IPS-NIHi7 (cell line): Measurements from ENCODE around the gene IRF8.

Experiments
- DNase-seq: peaks from one replicate; pipeline ENCODE4 v3.0.0; 2012; ENCODE audit warnings: mixed read lengths; ENCODE audit errors: extremely low spot score

The IRF8 gene

DNA sequence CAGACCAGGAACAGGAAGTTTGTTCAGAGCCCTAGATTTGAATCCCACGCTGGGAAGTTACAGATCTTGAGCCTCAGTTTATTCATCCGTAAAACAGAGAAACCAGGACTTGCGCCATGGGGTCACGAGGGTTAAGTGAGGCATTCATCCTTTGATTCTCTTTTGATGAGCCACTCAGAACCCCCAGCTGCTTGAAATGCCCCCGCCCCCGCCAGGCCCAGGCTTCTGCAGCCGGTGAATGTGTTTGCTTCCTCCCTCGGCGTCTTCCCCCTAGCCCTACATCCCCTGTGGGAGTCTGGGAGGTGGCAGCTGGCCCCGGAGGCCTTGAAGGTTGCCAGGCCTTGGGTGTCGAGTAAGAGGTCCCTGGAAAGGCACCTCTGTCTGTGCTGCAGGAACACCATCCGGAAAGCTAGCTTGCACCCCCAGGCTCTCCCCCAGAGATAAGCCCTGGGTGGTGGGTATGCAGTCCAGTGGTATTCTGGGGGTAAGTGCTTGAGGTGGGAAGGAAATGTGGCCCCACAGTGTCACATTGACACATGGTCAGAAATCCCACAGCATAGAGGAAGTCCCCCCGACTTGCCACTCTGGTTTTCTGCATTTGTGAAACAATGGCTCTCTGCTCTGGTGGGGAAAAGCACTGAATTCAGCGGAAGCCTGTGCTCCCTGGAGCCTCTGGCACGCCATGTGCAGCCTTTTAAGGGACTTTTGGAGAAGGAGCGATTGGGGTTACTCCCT, 14.9 kb downstream of the IRF8 start:
- no peak for DNase-seq

GRCh38 chr16:85914423-85914794, 15.4 kb downstream of the IRF8 start:
- no peak for DNase-seq

- no peak for DNase-seq
Observed at GRCh38 chr16:85915125-85915845, 16.3 kb downstream of the IRF8 start.

DNA sequence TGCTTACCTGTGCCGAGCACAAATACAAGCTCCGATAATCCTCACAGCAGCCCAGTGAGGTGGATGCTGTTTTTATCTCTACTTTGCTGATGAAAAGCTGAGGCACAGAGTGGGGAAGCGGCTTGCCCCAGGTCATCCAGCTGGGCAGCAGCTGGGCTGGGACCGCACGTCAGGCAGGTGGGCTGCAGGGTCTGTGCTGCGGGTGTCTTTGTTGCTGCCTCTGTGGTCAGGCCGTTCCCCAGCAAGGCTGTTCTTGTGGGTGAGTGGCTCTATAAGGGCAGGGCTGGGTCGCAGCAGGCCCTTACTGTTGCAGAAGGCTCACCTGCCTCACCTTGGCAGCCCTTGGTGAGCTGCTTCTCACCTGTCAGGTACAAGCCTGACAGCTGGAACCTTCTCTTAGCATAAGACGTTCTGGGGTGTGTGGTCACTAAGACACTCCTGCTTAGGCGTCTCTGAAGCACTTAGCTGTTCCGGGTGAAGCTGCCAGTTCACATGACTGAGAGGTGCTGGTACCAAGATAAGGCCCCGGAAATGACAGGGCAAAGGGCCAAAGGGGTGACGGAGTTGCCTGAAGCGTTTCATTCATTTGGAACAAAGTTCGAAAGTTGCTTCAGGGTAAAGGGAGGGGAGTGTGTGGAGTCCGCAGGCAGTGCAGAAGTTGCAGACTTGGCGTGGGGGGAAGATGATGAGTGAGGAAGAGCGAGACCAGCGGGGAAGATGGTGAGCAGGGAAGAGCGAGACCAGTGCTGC, 17.4 kb downstream of the IRF8 start:
- DNase-seq, result no peak

GRCh38 chr16:85917012-85917411, 18.1 kb downstream of the IRF8 start:
- no peak for DNase-seq

GRCh38 chr16:85917959-85918358, 19.0 kb downstream of the IRF8 start:
- no peak for DNase-seq

- DNase-seq, result no peak
Observed at GRCh38 chr16:85918436-85918835, 19.5 kb downstream of the IRF8 start.

GRCh38 chr16:85919271-85920267, 20.6 kb downstream of the IRF8 start:
- no peak for DNase-seq

DNA sequence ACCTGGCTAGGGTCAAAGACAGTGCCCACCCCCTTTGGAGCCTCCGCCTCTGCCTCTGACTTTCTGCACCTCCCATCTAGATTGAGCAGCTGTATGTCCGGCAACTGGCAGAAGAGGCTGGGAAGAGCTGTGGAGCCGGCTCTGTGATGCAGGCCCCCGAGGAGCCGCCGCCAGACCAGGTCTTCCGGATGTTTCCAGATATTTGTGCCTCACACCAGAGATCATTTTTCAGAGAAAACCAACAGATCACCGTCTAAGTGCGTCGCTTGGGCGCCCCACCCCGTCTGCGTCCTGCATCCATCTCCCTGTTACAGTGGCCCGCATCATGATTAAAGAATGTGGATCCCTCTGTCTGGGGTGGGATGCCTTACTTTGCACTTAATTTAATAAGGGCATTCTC, 22.1 kb downstream of the IRF8 start:
- DNase-seq, result no peak

- no peak for DNase-seq
Observed at GRCh38 chr16:85923153-85924021, 24.4 kb downstream of the IRF8 start.

GRCh38 chr16:85924675-85925074, 25.7 kb downstream of the IRF8 start:
- no peak for DNase-seq

DNA sequence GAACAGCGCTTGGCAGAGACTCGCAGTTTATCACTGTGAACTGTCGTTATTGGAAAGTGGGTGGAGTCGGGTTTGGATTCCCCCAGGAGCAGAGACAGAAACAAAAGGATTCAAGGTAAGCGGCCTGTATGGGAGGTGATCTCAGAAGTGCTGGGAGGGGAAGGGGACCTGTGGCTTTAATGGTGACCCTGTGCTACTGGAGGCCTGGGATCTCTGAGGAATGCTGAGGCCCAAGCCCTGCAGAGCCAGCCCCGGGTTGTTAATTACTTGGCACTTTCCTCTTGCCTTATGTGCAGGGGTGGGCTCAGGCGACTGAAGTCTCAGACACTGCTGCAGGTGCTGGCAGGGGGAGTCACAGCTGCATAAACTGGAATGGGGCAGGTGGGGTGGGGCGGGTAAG, 27.4 kb downstream of the IRF8 start:
- DNase-seq, result no peak

DNA sequence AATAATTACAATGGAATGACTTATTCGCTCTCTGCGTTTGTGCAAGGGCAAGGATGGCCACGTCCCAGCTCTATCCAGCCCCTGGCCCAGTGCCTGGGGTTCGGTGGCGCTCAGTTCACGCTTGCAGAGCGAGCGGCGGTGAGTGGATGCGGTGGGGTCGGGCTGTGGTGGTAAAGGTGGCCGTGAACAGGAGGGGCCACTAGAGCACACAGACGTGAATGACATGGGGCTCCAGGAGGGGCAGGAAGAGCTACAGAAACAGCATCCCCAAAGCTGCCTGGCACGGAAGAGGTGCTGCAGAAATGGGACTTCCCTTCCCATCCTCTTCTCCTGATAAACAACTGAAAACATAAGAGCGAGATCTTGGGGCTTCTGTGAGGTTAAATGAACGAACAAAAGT, 28.4 kb downstream of the IRF8 start:
- no peak for DNase-seq

DNA sequence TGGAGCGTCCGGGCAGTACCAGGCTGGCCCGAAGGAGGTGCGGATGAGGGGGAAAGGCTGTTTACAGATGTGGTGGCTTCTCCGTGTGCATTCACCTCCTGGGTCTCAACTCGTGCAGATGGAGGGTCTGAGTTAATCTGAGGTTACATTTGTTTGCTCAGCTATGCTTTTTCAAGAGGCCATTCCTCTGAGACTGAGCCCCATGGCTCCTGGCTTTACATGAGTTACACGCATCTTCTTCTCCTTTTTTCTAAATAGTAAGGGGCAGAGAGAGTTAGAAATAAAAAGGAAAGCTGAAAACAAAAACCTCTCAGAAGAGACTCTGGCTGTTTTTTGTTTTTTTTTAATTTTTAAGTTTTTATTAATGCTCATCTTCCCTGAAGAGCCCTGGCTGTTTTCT, 29.0 kb downstream of the IRF8 start:
- no peak for DNase-seq

GRCh38 chr16:85928401-85928820, 29.4 kb downstream of the IRF8 start:
- no peak for DNase-seq

DNA sequence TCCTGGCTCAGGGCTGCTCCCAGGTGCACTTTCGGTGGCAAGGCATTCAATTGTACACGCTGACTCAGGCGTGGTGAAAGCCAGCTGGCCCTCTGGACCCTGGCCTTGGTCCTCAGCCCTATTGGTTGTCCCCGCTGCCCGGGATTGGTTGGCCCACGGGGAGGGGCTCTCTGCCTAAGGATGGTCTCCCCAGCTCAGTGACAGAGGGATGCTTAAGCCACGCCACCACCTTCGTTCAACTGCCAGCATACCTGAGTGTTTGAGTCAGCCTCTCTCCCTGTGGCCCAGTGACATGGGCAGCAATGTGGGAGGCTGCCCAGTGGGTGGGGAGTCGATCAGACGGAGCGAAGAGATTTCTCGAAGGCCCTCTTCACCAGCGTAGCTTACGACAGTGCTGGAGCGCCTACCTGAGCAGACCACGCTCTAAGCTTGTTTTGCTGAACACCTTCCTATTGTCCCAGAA, 30.3 kb downstream of the IRF8 start:
- DNase-seq, result peak; percentile 43

DNA sequence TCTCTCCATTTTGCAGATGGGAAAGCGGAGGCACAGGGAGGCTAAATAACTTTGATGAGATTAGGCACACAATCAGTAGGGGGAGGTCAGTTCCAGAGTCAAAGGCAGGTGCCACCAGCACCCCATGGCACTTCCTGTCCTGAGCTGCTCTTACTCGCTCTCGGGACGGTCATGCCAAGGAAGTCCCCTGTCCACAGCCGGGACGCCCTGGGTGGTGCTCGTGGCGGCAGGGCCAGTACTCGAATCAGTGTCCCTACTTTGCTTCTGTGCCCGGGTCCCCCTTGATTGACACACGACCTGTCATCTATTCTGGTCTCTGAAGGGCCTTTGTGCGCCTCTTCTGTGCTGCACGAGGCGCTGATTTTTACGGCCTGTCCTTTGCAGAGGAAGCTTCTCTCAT, 31.3 kb downstream of the IRF8 start:
- no peak for DNase-seq

DNA sequence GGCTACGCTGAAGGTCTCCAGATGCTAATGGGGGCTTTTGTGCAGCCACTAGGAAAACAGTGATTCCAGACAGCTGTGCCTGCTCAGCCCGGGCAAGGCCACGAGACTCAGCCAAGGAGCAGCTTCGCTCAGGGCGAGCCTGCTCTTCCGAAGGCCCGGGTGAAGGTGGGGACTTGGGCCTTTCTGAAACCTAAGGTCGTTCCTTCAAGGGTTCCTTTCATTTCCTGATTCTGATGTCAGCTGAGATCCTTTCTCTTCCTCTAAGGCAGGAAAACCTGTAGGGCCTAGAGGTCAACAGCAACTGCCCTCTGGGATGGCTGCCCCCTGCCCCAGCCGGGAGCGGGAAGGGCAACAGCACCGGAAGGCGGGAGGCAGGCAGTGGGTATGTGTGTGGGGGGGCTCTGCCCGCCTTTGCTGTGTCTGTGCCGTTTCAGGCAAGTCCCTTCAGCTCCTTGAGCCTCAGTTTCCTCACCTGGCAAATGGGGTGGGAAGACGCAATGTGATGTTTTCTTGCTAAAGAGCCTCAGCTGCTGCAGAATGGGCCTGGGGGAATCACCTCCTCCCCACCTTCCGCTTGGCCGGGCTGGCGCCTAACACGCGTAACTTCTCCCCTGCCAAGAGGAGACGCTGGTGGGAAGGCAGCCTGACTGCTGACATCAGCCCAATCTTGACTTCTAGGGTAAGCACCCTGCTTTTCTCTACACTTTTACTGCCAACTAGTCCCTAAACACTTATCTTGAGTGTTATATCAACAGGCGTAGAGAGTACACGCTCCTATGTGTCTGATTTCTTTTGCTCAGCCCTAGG, 32.8 kb downstream of the IRF8 start:
- DNase-seq, result no peak

DNA sequence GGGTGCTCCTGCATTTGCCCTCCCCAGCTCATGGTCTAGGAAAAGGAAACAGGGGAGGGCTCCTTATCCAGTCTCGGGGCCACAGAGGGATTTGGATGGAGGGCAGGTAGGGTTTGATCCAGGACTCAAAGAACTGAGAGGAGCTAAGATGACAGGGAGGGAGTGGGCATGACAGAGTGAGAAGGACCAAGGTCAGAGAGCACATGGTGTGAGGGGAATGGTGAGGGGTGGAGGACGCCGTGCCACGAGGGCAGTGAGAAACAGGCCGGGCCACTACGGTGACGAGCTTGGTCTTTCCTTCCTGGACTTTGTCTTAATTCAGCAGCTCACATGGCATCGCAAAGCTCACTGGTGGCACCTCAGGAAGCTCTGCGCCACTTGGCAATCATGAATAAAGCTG, 35.2 kb downstream of the IRF8 start:
- no peak for DNase-seq
